GM19463 (cell line): ENCODE data around the gene OR2W1.

Experiments
- ATAC-seq: cut with Tn5 transposase; IDR thresholded peaks from one replicate; pipeline ENCODE4 v1.9.1; 2021; ENCODE audit warnings: mild to moderate bottlenecking, moderate library complexity; ENCODE audit not compliant: unreplicated experiment

OR2W1 gene

DNA sequence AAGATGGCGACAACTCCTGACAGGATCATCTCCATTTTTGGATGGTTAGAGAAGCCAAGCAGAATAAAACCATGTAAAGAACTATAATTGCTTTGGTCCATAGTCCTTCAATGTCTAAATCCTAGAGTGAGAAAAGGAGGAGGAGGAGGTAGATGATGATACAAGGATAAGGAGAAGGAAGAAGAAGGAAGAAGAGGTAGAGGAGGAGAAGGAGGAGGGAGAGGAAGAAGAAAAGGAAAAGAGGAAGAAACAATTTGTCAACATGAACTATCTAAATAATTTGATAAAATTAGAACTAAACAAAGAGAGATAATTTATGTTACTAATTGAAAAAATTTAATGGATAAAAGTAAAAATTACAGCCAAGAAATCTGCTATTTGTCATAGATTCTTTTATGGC, at the start of gene OR2W1:
OR2W1 (minus strand) TSS at position 101 of the 400 bp plus-strand sequence; CDS start at position 101, 0 bp downstream.
- ATAC-seq: no peak

DNA sequence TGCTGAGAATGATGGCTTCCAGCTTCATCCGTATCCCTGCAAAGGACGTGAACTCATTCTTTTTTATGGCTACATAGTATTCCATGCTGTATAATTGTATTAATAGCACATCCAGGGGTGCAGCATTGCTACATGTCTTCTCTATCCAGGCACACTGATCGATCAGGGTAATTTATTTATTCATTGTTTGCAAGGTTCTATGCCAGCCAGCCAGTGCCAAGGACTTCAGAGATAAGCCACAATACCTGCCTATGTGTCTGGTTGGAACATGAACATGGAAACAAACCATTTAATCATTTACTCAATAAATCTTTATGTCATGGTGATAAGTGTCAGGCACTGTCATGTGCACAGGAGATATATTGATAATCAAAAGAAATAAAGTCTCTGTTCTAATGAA, 48.0 kb upstream of the OR2W1 start:
- ATAC-seq: no peak

- ATAC-seq: no peak
These were observed 42.2 kb upstream of the OR2W1 start, which contains the start of gene OR2B3 for GRCh38 chr6:29087213-29087612. Gene OR2B3 (minus strand): TSS chr6:29087313. CDS start chr6:29087248, 65 bp downstream.

- no peak for ATAC-seq
These were observed 37.5 kb upstream of the OR2W1 start for GRCh38 chr6:29082457-29082856.

- no peak for ATAC-seq
These were observed 36.3 kb upstream of the OR2W1 start for GRCh38 chr6:29081312-29081711.

GRCh38 chr6:29079203-29079602, 34.2 kb upstream of the OR2W1 start:
- ATAC-seq: no peak

GRCh38 chr6:29071831-29072723, 27.1 kb upstream of the OR2W1 start:
- no peak for ATAC-seq

- no peak for ATAC-seq
These were observed 6.7 kb upstream of the OR2W1 start for GRCh38 chr6:29051680-29052079.

- no peak for ATAC-seq
These were observed 9.0 kb downstream of the OR2W1 start for GRCh38 chr6:29035951-29036350.

DNA sequence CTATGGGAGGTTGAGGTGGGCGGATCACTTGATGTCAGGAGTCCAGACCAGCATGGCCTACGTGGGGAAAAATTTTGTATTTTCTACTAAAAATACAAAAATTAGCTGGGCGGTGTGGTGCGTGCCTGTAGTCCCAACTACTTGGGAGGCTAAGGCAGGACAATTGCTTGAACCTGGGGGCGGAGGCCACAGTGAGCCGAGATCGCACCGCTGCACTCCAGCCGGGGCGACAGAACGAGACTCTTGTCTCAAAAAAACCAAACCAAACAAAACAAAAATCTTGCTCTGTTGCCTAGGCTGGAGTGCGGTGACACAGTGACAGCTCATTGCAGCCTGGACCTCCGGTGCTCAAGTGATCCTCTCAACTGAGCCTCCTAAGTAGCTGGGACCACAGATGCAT, 16.2 kb downstream of the OR2W1 start:
- ATAC-seq: no peak

DNA sequence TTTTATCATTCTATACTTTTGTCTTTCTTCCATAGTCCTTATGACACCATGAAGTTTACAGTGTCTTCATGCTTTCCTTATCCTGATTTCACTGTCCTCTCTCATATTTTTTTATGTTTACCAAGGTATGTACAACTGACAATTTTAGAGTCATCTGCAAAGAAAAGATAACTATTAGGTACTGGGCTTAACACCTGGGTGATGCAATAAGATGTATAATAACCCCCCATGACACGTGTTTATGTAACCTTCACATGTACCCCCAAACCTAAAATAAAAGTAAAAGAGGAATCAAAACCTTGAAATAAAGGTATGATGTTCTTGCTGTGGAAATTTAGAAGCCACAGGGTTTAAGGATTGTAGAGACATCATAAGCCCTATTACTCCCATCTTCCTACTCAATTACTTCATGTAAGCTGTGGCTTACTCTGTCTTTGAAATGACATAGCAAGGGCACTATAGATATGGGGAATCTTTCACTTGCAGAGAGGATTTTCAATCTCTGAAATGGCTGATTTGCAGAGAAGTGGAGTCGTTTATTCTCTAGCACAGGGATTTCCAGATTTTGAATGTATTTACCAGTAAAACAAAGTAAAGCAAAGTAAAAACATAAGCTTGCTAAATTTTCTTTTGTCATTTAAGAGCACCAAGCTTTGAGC, 18.9 kb downstream of the OR2W1 start:
- ATAC-seq: no peak

- ATAC-seq: no peak
These were observed 23.5 kb downstream of the OR2W1 start for GRCh38 chr6:29021434-29021833.

GRCh38 chr6:29019629-29020028, 25.3 kb downstream of the OR2W1 start:
- ATAC-seq: no peak

GRCh38 chr6:29017428-29017802, 27.6 kb downstream of the OR2W1 start:
- no peak for ATAC-seq

GRCh38 chr6:29016559-29017427, 28.2 kb downstream of the OR2W1 start:
- peak; percentile 68 for ATAC-seq

GRCh38 chr6:29014729-29015608, 30.0 kb downstream of the OR2W1 start:
- no peak for ATAC-seq

- ATAC-seq: no peak
These were observed 33.7 kb downstream of the OR2W1 start for GRCh38 chr6:29011276-29011734.

DNA sequence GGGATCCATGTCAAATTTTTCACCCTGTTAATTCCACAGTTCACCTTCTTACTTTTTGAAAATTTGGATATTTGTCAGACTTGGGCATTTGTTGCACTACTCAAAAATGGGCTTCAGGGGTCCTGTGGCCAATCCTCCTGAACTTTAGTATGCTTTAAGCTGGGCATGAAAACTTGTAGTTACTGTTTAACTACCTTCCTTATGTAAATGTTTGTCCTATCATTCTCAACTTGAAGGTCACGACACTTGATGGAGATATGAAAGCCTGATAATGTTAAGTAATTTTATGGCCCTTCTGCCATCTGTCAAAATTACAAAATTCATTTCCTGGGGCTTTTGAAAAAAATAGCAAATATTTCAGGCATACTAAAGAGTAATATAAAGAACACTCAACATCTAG, 35.6 kb downstream of the OR2W1 start:
- ATAC-seq: no peak

- ATAC-seq: no peak
These were observed 36.9 kb downstream of the OR2W1 start for GRCh38 chr6:29008089-29008488.
